CD4-positive, alpha-beta T cell treated with Interleukin-17A for 1 hour (primary cell): ENCODE results near the gene VHLL.
A peak's percentile ranks its signal among the peaks of the same experiment; 100 is the strongest.

Source experiments
- DNase-seq: peaks from one replicate; pipeline ENCODE4 v3.0.0-alpha.2; 2020

VHLL gene

DNA sequence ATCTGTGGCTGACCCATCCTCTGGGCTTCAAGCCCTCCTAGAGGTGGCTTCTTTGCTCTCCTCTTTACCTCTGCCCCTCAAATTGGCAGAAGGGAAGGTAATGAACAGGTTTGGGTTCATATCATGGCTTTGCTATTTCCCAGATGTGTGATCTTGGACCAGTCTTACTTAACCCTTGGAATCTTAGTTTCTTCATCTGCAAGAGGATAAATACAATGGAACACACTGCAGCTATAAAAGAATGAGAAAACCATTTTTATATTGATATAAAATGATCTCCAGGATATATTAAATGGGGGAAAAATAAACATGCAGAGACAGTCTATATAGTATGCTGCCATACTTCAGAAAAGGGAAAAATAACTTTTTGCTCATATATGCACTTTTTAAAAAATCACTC, 9.2 kb downstream of the VHLL start:
- no peak for DNase-seq

DNA sequence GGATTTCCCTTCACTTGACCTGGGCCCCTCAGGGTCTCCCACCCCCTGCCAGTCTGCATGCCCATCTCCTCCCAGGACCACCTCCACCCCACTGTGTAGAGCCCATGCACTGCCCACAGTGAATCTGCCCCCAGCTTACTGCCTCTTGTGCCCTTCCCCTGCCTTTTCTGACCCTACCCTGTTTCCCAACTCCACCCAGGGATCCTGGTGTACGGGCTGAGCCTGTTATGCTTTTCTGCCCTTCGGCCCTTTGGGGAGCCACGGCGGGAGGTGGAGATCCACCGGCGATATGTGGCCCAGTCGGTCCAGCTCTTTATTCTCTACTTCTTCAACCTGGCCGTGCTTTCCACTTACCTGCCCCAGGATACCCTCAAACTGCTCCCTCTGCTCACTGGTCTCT, 13.0 kb downstream of the VHLL start:
- DNase-seq = no peak

DNA sequence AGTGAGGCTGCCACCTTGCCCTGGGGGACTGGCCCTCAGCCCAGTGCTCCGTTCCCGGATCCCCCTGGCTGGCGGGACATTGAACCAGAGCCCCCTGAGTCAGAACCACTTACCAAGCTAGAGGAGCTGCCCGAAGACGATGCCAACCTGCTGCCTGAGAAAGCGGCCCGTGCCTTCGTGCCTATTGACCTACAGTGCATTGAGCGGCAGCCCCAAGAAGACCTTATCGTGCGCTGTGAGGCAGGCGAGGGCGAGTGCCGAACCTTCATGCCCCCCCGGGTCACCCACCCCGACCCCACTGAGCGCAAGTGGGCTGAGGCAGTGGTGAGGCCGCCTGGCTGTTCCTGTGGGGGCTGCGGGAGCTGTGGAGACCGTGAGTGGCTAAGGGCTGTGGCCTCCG, 13.7 kb downstream of the VHLL start:
- DNase-seq = no peak

DNA sequence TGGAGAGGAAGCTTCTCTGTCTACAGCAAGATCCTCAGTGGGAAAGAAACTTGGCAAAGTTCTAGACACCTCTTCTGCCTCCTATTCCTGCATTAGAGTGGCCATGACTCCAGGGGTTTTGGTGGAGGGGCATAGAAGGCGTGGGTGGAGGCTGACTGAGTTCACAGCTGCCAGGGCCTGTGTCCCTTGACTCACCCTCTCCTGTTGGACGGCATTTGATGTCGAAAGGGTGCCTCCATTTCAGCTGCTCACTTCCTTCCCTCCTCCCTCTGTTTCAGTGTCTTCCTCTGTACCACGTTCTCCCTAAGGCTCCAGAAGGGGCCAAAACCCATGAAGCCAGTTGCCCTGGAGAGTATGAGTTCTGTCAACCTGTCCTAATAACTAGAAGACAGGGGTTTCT, 14.3 kb downstream of the VHLL start:
- DNase-seq = no peak

DNA sequence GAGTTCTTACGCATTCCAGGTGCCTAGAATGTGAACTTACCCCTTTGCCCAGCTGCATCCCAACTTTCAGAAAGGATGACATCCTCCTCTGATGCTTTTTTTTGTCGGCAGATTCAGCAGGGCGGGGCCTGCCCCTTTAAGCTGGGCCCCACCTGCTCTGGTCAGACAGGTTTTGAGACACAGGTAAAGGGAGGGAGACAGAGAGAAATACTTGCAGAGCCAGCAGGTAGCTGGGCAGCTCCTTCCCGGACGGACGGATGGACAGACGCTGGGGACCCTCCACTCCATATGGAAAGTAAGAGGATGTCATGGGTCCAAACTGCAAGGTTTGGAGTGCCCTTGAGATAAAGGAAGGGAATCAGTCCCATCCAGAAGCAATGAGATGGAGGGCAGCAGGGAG, 15.0 kb downstream of the VHLL start, which contains the start of gene TMEM79:
TMEM79 (plus strand) TSS at position 214 of the 400 bp plus-strand sequence. CDS start 902 bp downstream, outside the sequence.
- no peak for DNase-seq

DNA sequence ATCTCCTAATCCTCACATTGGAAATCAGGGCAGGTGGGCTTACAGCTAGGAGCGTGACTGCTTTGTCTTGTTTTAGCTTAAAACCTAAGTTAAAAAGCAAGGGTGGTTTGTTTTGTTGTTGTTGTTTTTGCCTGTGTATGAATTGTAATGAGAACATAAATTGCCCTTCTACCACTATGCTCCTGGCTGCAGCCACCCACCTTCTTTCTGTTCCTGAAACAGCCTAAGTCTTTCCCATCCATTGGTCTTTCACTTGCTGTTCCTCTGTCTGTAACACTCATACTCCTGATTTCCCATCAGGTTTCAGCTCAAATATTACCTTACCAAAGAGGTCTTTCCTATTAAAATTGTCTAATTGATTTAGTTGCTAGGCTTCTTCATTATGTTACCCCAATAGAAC, 15.6 kb downstream of the VHLL start:
- DNase-seq = no peak

DNA sequence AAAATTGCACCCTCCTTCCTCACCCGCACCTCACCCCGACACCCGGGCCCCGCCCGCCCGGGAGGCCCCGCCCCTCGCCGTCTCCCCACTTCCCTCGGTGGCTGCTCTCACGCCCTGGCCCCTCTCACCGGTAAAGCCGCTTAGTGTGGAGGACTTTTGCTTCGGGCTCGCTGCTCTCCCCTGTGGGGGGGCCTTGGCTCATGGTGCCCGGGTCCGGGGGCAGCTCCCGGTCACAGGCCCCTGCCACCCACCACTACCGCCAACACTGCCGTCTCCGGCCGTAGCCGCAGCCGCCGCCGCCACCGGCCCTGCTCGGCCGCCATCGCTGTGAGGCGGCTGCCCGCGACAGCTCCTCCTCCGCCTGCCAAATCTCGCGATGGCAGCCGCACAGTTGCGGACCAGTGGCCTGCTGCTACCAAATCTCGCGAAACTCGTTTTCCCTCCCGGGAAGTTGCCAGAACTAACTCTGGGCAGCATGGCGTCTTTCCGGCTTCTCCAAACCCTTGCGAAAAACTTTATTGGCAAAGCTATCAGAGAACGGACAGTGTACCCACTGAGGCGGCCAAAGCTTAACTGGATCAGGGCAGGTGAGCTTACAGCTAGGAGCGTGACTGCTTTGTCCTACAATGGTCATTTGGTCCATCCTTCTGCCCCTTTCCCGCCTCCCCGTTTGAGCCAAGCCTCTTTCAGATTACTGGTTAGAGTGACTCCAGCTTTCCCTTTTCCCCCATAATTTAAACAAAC, 16.5 kb downstream of the VHLL start, which contains the start of gene SMG5:
SMG5 (minus strand) TSS at position 347 of the 744 bp plus-strand sequence; CDS start at position 202, 145 bp downstream.
- peak; percentile 98 for DNase-seq

DNA sequence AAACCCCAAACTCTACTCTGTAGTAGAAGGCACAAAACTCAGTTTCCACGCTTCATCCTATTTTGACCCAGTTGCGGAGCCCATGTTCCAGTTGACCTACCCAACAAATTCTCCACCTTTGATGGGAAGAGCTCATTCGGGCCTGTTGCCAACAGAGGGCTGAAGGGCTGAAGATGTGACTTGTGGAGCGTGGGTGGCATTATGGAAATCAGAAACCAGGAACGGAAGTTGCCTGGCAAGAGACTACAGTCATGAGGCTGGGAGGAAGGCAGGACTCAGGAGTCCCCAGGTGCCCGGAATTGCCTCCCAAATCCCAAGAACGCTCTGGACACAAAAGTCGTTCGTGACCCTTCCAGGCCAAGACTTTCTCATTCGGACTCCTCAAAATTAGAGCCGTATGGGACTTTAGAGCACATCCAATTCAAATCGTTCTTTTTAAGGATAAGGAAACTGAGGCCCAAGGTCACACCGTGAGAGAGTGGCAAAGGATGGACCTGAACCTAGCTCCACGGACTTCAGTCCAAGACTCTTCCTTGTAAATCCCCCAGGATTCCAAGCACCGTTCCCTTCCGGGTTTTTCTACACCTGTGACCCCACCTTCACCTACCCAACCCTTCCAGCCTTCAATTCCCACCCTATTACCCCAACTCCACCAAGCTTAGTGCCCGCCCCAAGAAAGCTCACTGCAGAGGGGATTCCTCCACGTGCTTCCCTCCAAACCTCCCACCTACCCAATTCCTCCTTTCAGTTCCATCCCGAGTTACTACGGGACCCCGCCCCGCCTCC, 17.2 kb downstream of the VHLL start:
- DNase-seq = peak; percentile 16

DNA sequence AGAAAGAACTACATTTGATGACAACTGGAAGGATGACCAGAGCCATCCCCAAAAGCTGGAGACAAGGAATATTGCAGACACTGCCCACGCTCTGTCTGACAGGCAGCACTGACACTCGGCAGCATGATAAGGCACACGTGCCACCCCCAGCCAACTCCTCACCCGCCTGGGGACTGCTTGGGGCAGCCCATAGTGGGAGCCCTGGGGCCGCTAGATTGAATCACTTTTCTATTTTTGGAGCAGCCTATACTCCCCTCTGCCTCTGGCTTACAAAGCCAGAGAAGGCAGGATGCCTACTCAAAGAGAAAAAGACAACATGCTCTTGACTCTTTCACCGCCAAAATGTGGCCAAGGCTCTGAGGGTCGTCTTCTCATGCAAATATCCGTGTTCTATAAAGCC, 17.8 kb downstream of the VHLL start:
- peak; percentile 29 for DNase-seq

DNA sequence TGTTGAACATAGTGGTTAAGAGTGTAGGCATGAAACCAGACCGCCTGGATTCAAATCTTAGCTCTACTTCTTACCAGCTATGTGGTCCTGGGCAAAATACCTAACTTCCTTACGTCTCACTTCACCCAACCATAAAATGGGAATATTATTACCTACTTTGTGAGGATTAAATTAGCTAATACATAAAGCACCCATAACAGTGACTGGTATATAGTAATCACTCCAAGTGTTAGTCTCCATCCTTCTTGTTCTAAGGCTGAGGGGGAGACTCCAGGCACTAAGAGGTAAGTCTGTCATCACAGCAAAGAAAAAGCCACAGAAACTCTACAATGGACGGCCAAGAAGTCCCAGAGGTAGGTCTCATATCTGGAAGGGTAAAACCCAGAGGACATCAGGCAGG, 19.3 kb downstream of the VHLL start:
- no peak for DNase-seq

DNA sequence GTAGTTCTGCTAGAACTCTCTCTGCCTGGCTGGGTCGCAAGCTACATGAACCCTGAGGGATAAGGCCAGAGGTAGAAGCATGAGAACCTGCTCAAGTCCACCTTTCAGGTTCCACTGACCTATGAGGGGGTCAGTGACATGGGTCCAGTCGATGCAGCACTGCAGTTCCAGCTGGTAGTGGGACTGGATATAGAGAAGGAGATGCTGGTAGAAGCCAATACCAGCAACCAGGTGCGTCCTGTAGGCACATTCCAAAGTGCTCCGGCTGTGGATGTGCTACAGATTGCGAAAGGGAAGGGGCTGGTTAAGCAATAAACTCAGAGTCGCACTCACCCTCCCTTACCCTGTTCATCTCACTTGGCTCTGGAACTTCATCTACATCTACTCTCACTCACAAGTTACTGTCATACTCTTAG, 22.1 kb downstream of the VHLL start:
- DNase-seq = no peak

DNA sequence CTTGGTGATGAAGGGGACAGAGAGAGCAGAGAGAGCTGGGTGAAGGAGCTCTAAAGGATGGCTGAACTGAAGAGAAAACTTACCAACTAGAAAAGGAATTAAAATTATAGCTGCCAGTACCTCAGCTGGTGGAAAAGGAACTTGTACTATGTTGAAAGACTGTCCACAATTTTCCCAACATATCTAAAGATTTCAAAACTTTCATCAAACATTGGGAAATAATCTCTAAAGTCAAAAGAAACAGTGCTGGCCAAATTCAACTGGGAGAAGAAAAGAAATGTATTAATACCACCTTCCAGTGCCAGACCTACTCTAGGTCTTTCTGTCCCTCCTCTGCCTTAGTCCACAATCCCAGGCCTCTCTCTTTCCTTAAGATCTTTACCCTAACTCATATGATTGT, 22.6 kb downstream of the VHLL start:
- DNase-seq = no peak

DNA sequence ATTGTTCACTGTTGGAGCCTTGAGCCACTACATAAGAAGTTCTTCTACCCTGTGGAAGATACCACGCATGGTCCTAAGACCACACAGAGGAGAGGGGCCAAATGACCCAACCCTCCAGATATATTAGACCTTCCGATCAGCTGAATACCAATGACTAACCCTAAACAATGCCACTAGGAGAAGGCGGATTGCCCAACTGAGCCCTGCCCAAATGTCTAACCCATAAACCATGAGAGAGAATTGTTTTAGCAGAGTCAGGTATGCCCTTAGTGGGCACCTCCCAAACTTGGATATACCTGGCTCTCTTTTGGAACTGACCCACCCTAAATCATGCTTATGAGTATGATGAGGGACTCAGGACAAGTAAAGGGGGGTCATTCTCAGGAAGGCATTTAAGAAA, 28.8 kb downstream of the VHLL start:
- DNase-seq = no peak

DNA sequence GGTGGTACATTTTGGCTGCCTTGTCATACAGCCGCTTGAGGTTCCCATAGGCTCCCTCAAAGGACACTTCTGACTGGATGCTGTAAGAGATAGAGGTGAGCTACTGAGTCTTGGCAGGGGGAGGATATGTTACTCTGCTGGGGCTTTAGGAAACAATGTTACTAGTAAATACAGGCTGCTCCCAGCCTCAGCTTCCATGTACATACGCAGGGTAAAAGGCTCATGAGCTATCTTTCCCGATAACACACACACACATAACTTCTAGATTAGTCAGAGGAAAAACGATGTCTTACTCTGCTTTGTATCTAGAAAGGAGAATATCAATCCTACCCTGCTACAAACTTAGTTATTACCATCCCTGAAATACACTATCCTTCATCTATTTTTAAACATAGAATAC, 30.8 kb downstream of the VHLL start:
- no peak for DNase-seq

DNA sequence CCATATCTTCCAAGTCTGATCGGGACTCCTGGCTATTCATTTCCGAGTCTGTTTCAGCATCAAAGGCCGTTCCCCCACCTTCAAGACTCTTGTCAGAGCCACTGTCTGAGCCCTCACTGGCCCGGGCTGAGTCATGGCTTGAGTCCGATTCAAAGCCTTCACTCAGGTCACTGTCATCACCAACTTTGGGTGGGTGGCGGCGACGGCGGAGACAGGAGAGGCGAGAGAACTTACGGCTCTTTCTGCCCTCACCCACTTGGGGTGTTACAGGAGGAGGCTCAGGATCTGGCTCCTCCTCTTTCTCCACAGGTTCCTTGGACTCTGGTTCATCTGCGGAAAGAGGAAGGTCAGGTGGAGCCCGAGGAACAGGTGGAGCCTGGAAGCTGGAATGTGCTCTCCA, 33.1 kb downstream of the VHLL start:
- DNase-seq = no peak

DNA sequence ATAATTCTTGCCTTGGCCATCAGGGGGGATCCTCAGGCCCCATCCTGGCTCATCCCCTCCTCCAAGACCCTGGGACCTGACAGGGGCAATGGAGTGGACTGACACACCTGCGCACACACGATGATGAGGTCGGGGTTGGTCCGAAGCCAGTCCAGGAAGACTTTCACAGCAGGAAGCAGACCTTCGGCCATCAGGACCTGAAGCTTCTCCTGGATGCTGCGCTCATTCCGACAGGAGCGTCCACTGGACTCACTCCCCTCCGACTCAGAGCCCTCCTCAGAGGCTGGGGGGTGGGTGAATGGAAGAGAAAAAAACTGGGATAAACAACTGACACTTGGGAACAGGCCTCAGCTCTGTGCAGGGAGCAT, 35.8 kb downstream of the VHLL start:
- DNase-seq = no peak

DNA sequence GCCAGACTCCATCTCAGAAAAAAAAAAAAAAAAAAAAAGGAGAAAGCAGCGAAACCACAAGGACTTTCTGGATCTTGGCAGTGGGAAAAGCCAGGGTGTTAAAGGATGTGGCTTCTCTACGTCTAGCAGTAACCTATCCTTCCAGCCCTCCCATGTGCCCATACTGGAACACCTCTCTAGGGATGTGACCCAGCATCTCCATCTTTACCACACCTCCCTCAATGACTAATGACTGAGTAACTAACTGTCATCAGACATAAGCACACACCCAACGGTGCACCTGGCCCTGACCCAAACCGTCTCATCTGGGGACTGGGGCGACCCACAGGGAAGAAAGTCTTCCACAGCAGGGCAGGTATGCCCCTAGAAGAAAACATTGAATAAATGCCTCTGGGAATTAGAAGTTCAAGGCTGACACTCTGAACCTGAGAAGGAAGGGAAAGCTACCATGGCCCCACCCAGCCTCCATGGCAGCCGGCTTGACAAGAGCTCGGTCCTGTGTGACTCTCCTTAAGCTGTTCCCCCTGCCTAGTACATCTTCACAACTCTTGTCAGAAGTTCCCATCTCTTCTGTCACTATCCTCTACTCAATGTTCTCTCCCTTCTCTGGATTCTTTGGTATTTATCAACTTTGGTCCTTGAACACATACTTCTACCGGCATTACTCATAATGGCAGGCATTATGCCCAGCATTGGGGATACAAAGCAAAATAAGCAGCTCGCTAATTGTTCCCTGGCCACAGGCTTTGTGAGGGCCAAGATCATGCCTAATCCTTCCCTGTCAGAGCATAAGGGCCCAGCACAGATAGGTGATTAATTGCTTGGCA, 36.4 kb downstream of the VHLL start:
- no peak for DNase-seq

DNA sequence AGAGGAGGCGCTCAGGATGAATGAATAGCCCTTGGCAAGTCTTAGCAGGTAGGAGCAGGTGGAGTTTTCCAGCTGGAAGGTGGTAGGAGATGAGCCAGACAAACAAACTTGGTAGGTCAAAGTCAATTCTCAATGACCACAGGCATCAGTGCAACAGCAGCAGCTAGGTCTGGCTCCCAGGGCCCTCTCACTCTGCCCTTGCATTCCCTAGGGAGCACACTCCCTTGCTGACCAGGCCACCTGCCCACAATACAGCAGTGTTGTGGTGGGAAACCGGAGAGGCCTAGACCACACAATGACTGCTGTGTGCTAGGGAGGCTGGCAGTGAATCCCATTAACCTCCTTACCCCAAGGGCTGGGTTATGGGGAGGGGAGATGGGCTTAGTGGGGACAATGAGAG, 38.2 kb downstream of the VHLL start:
- DNase-seq = no peak

DNA sequence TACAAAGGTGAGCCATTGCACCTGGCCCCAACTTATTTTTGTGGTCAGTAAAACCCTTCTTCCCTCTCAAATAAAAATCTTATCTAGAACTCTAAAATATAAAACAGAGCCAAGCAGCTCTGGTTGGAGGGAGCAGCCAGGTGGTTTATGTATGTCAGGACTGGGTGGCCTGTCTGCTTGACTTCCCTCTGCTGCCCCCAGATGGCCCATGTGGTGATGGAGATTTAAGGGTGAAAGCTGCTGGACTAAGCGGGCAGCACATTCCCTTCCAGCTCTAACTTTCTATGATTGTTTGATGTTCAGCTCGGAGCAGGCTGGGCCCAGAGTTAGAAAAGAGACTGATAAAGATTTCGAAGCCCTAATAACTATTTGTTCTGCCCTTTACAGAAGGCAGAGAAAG, 39.3 kb downstream of the VHLL start:
- DNase-seq = no peak

DNA sequence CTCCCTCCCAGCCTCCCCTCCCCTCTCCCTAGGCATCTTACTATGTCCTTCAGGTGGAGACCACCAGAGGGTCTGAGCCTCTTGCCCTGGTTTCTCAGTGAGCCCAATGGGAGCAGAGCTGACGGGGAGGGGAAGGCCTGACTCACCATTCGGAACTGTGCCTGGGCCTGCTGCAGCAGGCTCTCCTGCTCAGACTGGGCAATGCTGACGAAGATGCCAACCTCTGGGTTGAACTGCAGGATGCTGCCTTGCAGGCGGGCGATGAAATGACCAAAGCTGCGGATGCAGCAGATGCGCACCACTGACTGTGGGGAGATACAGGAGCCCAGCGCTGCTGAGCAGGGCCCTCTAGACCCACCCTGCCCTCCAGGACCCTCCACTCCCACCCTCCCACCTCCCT, 40.2 kb downstream of the VHLL start:
- no peak for DNase-seq

DNA sequence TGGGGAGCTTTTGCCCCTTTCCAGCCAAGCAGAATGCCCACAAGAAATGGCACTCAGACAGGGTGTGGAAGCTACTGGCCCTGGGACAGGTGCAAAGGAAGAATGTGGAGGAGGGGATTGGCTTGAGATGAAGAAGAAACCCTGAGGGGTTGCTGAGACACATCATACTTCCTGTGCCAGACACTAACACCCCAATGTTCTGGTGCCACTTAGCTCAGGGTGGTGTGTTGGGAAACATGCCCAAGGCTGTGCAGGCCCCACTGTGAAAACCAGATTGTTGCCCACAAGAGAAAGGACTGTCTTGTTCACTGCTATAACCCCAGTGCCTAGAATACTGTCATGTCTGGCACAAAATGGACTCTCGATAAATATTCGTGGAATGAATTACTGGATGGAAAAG, 41.4 kb downstream of the VHLL start:
- DNase-seq = no peak

DNA sequence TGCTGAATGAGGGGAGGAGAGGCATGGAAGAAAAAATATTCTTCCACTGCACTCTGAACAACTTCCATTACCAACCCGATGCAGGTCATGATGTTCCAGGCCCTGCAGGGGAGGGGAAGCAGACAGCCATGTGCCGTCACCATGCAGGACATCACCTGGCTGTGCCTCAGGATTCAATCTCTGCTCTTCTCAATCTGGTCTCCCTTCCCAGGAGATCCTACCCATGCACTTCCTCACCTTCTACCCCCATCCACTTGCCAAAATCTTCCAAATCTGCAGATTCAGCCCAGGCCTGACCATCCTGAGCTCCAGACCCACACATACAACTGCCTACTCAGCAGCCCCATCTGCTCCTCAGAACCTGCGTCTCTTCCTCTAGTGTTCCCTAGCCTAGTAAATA, 45.5 kb downstream of the VHLL start:
- no peak for DNase-seq

DNA sequence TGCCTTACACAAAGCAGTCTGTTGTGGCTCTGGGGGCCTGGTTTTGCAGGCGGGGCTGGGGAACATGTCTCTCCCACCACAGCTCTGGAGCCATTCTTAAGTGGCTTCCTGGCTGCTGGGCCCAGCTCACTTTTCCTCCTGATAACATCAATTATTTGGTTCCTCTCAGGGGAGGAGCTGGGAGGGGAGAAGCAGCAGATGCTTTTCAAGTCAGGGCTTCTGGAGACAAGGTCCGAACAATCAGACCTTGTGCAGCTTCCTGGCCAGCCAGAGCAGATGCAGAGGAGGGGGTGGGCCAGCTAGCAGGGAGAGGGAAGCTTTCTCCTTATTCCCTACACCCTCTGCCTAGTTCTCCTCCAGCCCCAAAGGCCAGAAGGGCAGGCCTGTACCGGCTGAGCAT, 47.6 kb downstream of the VHLL start:
- DNase-seq = no peak

DNA sequence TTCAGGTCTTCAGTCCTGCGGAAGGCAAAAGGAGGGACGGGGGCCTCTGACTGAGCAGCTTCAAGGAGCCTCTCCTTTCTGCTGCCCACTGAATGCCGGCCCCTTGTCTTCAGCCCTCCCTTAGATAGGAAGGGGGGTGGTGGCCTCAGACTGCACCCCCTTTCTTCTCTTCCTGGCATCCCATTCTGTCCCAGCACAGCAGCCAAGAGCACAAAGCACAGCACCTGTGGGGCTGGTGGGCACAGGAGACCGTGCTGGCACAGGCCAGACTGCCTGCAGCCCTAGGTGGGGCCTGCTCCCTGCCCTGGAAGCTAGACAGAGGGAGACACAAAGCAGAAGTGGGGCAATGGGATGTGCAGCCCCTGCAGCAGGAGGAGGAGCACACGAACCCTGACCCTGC, 49.5 kb downstream of the VHLL start:
- DNase-seq = no peak
